ENCODE measurements around the gene UBE2F. TPM values are rescaled to one million over a fixed set of nuclear protein-coding genes. Genes with fewer than 3 reads are reported as not detected.

Gene UBE2F
- polyA plus RNA-seq, 3 donors, result 51.1 to 120 (median 117) TPM

DNA sequence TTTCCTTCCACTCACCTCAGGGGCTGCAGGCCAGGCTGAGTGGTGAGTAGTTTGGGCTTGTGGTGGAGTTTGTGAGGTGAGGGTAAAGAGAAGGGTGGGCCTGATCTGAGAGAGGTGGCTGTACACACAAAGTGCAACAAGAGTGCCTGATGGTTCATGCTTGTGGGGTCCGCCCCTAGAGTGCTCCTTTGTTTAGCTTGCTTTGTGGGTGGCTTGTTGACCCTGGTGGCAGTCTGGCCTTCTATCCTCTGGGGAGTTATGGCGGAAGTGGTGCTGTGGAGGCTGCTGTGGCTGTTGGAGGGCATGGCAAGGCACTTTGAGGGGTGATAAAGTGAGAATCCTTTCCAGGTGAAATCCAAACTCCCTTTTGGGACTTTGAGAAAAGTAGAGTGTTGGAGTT lies 10.6 kb downstream of the UBE2F start:
- H3K27ac Mint-ChIP-seq, result peak overlapping the region in 2 of 7 donors; percentile 13 to 32
- no peak overlapping the region for H3K4me2 ChIP-seq (replicated peaks; ENCODE audit: extremely low read depth, low read length, poor library complexity, severe bottlenecking)
- intact Hi-C loops (cut with micrococcal nuclease), result no loop called here
- H3K27ac ChIP-seq (ENCODE audit: low read depth in 1 of 2, low read length in 2 of 2), result no peak overlapping the region
- H3K9ac ChIP-seq (ENCODE audit: insufficient read depth, low read length, poor library complexity, severe bottlenecking), result no peak overlapping the region
- H3K9me3 Mint-ChIP-seq, result no peaks in the 10 kb centered on the region
- peaks cover 98% of the 10 kb centered on the region for H4K20me1 ChIP-seq (ENCODE audit: insufficient read depth, low read length)
- H2AFZ ChIP-seq (ENCODE audit: insufficient read depth, low read depth, low read length, poor library complexity, severe bottlenecking), result no peak overlapping the region
- no peak overlapping the region for H3K4me3 Mint-ChIP-seq
- H3K36me3 Mint-ChIP-seq, result peaks cover 41 to 71% of the 10 kb centered on the region in 2 donors
- peaks cover 84% of the 10 kb centered on the region for H3K79me2 ChIP-seq (ENCODE audit: insufficient read depth, low read length)
- DNase-seq, result no peak
- no peaks in the 10 kb centered on the region for H3K27me3 ChIP-seq (ENCODE audit: control insufficient read depth in 2 of 2, insufficient read depth in 2 of 2, low read length in 2 of 2)
- H3K4me1 ChIP-seq (ENCODE audit: control insufficient read depth in 1 of 2, insufficient read depth in 2 of 2, low read length in 2 of 2), result peaks cover 16 to 28% of the 10 kb centered on the region in 2 donors
- TF ChIP-seq, protein P1, sequence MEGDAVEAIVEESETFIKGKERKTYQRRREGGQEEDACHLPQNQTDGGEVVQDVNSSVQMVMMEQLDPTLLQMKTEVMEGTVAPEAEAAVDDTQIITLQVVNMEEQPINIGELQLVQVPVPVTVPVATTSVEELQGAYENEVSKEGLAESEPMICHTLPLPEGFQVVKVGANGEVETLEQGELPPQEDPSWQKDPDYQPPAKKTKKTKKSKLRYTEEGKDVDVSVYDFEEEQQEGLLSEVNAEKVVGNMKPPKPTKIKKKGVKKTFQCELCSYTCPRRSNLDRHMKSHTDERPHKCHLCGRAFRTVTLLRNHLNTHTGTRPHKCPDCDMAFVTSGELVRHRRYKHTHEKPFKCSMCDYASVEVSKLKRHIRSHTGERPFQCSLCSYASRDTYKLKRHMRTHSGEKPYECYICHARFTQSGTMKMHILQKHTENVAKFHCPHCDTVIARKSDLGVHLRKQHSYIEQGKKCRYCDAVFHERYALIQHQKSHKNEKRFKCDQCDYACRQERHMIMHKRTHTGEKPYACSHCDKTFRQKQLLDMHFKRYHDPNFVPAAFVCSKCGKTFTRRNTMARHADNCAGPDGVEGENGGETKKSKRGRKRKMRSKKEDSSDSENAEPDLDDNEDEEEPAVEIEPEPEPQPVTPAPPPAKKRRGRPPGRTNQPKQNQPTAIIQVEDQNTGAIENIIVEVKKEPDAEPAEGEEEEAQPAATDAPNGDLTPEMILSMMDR (IDR thresholded peaks at IDR 0.05), result no peak
- peaks cover 0 to 2% (median 2%) of the 10 kb centered on the region in 3 donors for H3K27me3 Mint-ChIP-seq (ENCODE audit: low read depth in 3 of 3)
- H3K4me1 Mint-ChIP-seq, result peaks cover 46% of the 10 kb centered on the region
- peaks cover 28 to 66% of the 10 kb centered on the region in 2 donors for H3K36me3 ChIP-seq (replicated peaks in 1 of 2; ENCODE audit: control insufficient read depth in 1 of 2, insufficient read depth in 2 of 2, low read length in 2 of 2)
- no peak overlapping the region for H3K4me3 ChIP-seq (replicated peaks in 1 of 3; ENCODE audit: low read depth in 2 of 3, low read length in 3 of 3)
- 100% methylated on average over 2 of the region's 2 CpGs for WGBS (ENCODE audit: insufficient coverage)
- H3K9me3 ChIP-seq (replicated peaks in 1 of 2; ENCODE audit: control insufficient read depth in 1 of 2, insufficient read depth in 1 of 2, low read length in 2 of 2), result no peaks in the 10 kb centered on the region

DNA sequence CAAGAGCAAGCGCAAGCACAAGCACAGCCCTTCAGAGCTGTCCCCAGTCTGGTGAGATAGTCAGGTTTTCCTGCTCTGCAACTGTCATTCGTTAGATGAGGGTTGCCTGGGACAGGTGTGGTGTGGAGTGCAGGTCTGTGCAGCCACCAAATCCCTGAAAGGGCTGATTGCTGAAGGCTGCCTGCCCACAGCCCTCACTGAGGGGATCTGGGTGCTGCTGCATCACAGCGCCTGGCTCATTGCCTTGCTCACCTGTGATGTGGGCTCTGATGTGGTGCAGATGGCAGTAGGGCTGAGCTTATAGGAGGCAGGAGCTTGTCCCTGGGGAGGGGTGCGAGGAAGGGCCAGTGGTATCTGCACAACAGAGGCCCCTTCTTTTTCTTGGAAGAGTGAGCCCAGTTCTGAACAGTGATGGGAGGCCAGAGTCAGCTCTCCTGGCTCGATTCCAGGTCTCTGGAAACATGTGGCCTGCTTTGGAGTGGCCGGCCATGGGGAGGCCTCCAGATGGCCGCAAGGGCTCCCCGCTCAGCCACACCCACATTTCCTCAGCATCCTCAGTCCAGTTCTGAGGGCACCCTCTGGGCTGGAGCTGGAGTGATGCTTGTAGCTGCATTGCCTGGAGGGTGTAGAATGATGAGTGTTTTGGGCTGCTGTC lies 11.4 kb downstream of the UBE2F start:
- 82% methylated on average over 6 of the region's 8 CpGs for WGBS (ENCODE audit: insufficient coverage)
- H3K4me3 ChIP-seq (replicated peaks in 1 of 3; ENCODE audit: low read depth in 2 of 3, low read length in 3 of 3), result no peak overlapping the region
- TF ChIP-seq, protein P1 (IDR thresholded peaks at IDR 0.05), result no peak
- peaks cover 83% of the 10 kb centered on the region for H3K79me2 ChIP-seq (ENCODE audit: insufficient read depth, low read length)
- Mint-ChIP-seq H3K36me3 (peaks cover 44 to 69% of the 10 kb centered on the region in 2 donors), H3K4me3 (no peak overlapping the region), H3K9me3 (no peaks in the 10 kb centered on the region), H3K27ac (no peak overlapping the region), H3K27me3 (ENCODE audit: low read depth in 3 of 3) (peaks cover 0 to 2% (median 2%) of the 10 kb centered on the region in 3 donors), H3K4me1 (peaks cover 43% of the 10 kb centered on the region)
- peaks cover 98% of the 10 kb centered on the region for H4K20me1 ChIP-seq (ENCODE audit: insufficient read depth, low read length)
- H2AFZ ChIP-seq (ENCODE audit: insufficient read depth, low read depth, low read length, poor library complexity, severe bottlenecking), result no peak overlapping the region
- no peak overlapping the region for H3K4me2 ChIP-seq (replicated peaks; ENCODE audit: extremely low read depth, low read length, poor library complexity, severe bottlenecking)
- DNase-seq, result no peak
- intact Hi-C loops (cut with micrococcal nuclease), result no loop called here
- no peaks in the 10 kb centered on the region for H3K27me3 ChIP-seq (ENCODE audit: control insufficient read depth in 2 of 2, insufficient read depth in 2 of 2, low read length in 2 of 2)
- H3K4me1 ChIP-seq (ENCODE audit: control insufficient read depth in 1 of 2, insufficient read depth in 2 of 2, low read length in 2 of 2), result peaks cover 13 to 24% of the 10 kb centered on the region in 2 donors
- H3K27ac ChIP-seq (ENCODE audit: low read depth in 1 of 2, low read length in 2 of 2), result no peak overlapping the region
- no peaks in the 10 kb centered on the region for H3K9me3 ChIP-seq (replicated peaks in 1 of 2; ENCODE audit: control insufficient read depth in 1 of 2, insufficient read depth in 1 of 2, low read length in 2 of 2)
- H3K36me3 ChIP-seq (replicated peaks in 1 of 2; ENCODE audit: control insufficient read depth in 1 of 2, insufficient read depth in 2 of 2, low read length in 2 of 2), result peaks cover 29 to 67% of the 10 kb centered on the region in 2 donors
- H3K9ac ChIP-seq (ENCODE audit: insufficient read depth, low read length, poor library complexity, severe bottlenecking), result no peak overlapping the region
